MM.1S (cell line): ENCODE data around the gene ZSWIM4.

Source experiments
- DNase-seq: peaks from one replicate; pipeline ENCODE4 v3.0.0-alpha.2; 2015
- H2AFZ ChIP-seq: fragments of 300-600 bp; sonication (generic); 2 replicates; pipeline ENCODE4 v1.6.0; 2016; ENCODE audit warnings: antibody characterized with exemption, low read length
- H3F3A ChIP-seq: fragments of 300-600 bp; sonication (generic); 2 replicates; pipeline ENCODE4 v1.6.1; 2016; ENCODE audit warnings: mild to moderate bottlenecking, antibody characterized with exemption, low read length, moderate library complexity, mixed read lengths; ENCODE audit not compliant: insufficient read depth
- H3K27ac ChIP-seq: fragments of 300-600 bp; sonication (generic); 2 replicates; pipeline ENCODE4 v1.5.1; 2016; ENCODE audit warnings: mild to moderate bottlenecking, low read length
- H3K27me3 ChIP-seq: fragments of 300-600 bp; sonication (generic); replicated peaks from 2 replicates; pipeline ENCODE4 v1.6.0; 2016; ENCODE audit warnings: low read length; ENCODE audit not compliant: insufficient read depth
- H3K36me3 ChIP-seq: fragments of 300-600 bp; sonication (generic); replicated peaks from 2 replicates; pipeline ENCODE4 v1.6.1; 2016; ENCODE audit warnings: mild to moderate bottlenecking, low read length, mixed read lengths; ENCODE audit not compliant: insufficient read depth
- H3K4me1 ChIP-seq: fragments of 300-600 bp; sonication (generic); 2 replicates; pipeline ENCODE4 v1.6.1; 2016; ENCODE audit warnings: low read length, mixed read lengths
- H3K4me2 ChIP-seq: fragments of 300-600 bp; sonication (generic); 2 replicates; pipeline ENCODE4 v1.6.0; 2016; ENCODE audit warnings: low read depth, low read length
- H3K4me3 ChIP-seq: fragments of 300-600 bp; sonication (generic); 2 replicates; pipeline ENCODE4 v1.5.1; 2016; ENCODE audit warnings: low read length, mixed read lengths
- H3K79me2 ChIP-seq: fragments of 300-600 bp; sonication (generic); 2 replicates; pipeline ENCODE4 v1.6.1; 2016; ENCODE audit warnings: mixed run types, low read length, mixed read lengths
- H3K9ac ChIP-seq: fragments of 300-600 bp; sonication (generic); 2 replicates; pipeline ENCODE4 v1.6.1; 2016; ENCODE audit warnings: low read length, mixed read lengths
- H3K9me2 ChIP-seq: fragments of 300-600 bp; sonication (generic); replicated peaks from 2 replicates; pipeline ENCODE4 v1.6.1; 2016; ENCODE audit warnings: mild to moderate bottlenecking, low read length, mixed read lengths; ENCODE audit not compliant: insufficient read depth
- H3K9me3 ChIP-seq: fragments of 300-600 bp; sonication (generic); replicated peaks from 2 replicates; pipeline ENCODE4 v1.6.1; 2016; ENCODE audit warnings: mild to moderate bottlenecking, low read length, mixed read lengths; ENCODE audit not compliant: insufficient read depth
- H4K20me1 ChIP-seq: fragments of 300-600 bp; sonication (generic); 2 replicates; pipeline ENCODE4 v1.6.1; 2016; ENCODE audit warnings: mild to moderate bottlenecking, low read length, moderate library complexity, mixed read lengths; ENCODE audit not compliant: insufficient read depth
- EZH2 ChIP-seq: fragments of 300-600 bp; sonication (generic); optimal IDR thresholded peaks from 2 replicates; pipeline ENCODE3; 2017; ENCODE audit warnings: low read depth, mild to moderate bottlenecking, antibody characterized with exemption, low read length, mixed read lengths
- EZH2phosphoT487 ChIP-seq: fragments of 300-600 bp; sonication (generic); IDR thresholded peaks from 2 replicates; pipeline ENCODE4 v1.6.1; 2018; ENCODE audit warnings: antibody characterized with exemption, low read length
- TF ChIP-seq, protein P1 (sequence below): fragments of 300-600 bp; sonication (generic); IDR thresholded peaks from 2 replicates; pipeline ENCODE4 v1.5.1; 2016; ENCODE audit warnings: antibody characterized with exemption, low read length, mixed read lengths

Gene ZSWIM4

DNA sequence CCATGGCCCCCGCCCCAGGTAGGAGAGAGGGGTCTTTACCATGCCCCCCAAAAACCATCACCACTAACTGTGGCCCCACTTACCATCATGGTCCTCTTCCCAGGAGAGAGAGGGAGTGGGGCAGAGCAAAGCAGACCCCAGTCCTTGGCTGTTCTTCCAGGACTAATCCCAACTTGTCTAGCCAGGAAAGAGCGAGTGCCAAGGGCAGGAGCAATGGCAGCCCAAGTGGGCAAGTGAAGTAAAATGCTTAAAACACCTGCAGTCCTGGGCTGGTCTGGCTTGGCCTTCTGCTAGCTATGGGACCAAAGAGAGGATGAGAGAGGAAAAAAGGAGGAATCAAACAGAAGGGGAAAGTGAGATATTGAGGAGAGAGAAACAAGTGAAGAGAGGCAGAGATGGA, 17.9 kb downstream of the ZSWIM4 start:
- DNase-seq: no peak
- H3K27ac ChIP-seq: no peak overlapping the region
- H4K20me1 ChIP-seq: no peaks in the 10 kb centered on the region
- no peaks in the 10 kb centered on the region for H3K36me3 ChIP-seq
- no peak overlapping the region for H2AFZ ChIP-seq
- H3K9me3 ChIP-seq: no peaks in the 10 kb centered on the region
- no peaks in the 10 kb centered on the region for H3F3A ChIP-seq
- no peak overlapping the region for H3K4me2 ChIP-seq
- H3K27me3 ChIP-seq: no peaks in the 10 kb centered on the region
- no peaks in the 10 kb centered on the region for H3K9me2 ChIP-seq
- H3K79me2 ChIP-seq: 0 out of 2 replicates have a peak, but pooled peaks cover 2% of the 10 kb centered on the region
- H3K4me1 ChIP-seq: peaks cover 6% of the 10 kb centered on the region; the same call in 1 of the 2 replicates
- H3K4me3 ChIP-seq: no peak overlapping the region
- no peak overlapping the region for H3K9ac ChIP-seq
- TF ChIP-seq EZH2: no peak
- no peak for TF ChIP-seq EZH2phosphoT487
- TF ChIP-seq, protein P1, sequence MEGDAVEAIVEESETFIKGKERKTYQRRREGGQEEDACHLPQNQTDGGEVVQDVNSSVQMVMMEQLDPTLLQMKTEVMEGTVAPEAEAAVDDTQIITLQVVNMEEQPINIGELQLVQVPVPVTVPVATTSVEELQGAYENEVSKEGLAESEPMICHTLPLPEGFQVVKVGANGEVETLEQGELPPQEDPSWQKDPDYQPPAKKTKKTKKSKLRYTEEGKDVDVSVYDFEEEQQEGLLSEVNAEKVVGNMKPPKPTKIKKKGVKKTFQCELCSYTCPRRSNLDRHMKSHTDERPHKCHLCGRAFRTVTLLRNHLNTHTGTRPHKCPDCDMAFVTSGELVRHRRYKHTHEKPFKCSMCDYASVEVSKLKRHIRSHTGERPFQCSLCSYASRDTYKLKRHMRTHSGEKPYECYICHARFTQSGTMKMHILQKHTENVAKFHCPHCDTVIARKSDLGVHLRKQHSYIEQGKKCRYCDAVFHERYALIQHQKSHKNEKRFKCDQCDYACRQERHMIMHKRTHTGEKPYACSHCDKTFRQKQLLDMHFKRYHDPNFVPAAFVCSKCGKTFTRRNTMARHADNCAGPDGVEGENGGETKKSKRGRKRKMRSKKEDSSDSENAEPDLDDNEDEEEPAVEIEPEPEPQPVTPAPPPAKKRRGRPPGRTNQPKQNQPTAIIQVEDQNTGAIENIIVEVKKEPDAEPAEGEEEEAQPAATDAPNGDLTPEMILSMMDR: no peak

DNA sequence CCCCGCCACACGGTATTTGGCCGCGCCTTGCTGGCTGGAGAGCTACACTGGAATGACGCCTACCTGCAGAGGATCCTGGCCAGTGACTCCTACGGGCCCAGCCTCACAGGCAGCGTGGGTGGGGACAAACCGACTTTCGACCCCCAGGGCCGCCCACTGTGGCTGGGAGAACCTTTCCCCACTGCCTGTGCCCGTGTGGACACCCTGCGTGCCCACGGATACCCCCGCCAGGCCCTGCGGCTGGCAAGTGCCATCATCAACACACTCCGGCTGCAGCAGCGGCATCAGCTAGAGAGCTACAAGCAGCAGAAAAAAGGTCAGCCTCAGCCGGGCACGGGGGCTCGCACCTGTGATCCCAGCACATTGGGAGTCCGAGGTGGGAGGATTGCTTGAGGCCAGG, 19.3 kb downstream of the ZSWIM4 start:
- Histone ChIP-seq H3K4me3 (no peak overlapping the region), H3K36me3 (no peaks in the 10 kb centered on the region), H3K27me3 (no peaks in the 10 kb centered on the region), H3K4me2 (no peak overlapping the region), H3K9ac (no peak overlapping the region), H3K79me2 (0 out of 2 replicates have a peak, but pooled peaks cover 2% of the 10 kb centered on the region), H3K27ac (no peak overlapping the region), H3F3A (no peaks in the 10 kb centered on the region), H2AFZ (no peak overlapping the region), H3K4me1 (peaks cover 6% of the 10 kb centered on the region; the same call in 1 of the 2 replicates), H3K9me3 (no peaks in the 10 kb centered on the region), H3K9me2 (no peaks in the 10 kb centered on the region), H4K20me1 (no peaks in the 10 kb centered on the region)
- no peak for TF ChIP-seq EZH2
- TF ChIP-seq, protein P1: no peak
- TF ChIP-seq EZH2phosphoT487: no peak
- no peak for DNase-seq

DNA sequence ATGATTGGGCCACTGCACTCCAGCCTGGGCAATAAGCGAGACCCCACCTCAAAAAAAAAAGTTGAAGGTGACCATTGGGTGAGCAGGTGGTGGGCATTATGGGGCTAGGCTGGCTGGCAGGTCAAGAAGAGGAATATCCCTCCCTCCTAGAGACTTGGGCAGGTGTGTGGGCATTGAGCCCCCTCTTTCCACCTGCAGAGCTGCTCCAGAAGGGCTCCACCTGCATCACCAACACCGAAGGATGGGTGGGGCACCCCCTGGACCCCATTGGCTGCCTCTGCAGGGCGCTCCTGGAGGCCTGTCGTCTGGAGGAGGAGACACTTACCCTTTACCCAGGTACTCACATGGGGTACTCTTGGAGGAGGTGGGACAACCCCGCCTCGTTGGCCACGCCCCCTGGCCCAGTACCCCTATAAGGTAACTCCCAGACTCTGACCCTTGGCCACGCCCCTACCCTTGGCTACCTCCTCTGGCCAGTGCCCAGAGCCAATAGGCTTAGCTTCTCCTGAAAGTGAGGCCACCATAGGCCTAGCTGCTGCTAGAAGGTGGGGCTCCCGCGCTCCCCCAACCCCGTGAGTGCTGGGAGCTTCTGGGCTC, 21.9 kb downstream of the ZSWIM4 start:
- peaks cover 6% of the 10 kb centered on the region; the same call in 1 of the 2 replicates for H3K4me1 ChIP-seq
- no peaks in the 10 kb centered on the region for H3K27me3 ChIP-seq
- no peaks in the 10 kb centered on the region for H3K9me3 ChIP-seq
- H3K4me3 ChIP-seq: peak overlapping the region; percentile 80
- H3K9me2 ChIP-seq: no peaks in the 10 kb centered on the region
- DNase-seq: peak; percentile 94
- no peaks in the 10 kb centered on the region for H3K36me3 ChIP-seq
- H3F3A ChIP-seq: no peaks in the 10 kb centered on the region
- peak overlapping the region; percentile 88 for H3K9ac ChIP-seq
- H3K27ac ChIP-seq: peak overlapping the region; percentile 88
- 0 out of 2 replicates have a peak, but pooled peaks cover 2% of the 10 kb centered on the region for H3K79me2 ChIP-seq
- no peaks in the 10 kb centered on the region for H4K20me1 ChIP-seq
- H2AFZ ChIP-seq: peak overlapping the region; percentile 72
- H3K4me2 ChIP-seq: peak overlapping the region; percentile 96
- no peak for TF ChIP-seq EZH2
- no peak for TF ChIP-seq EZH2phosphoT487
- TF ChIP-seq, protein P1: no peak
